PC-9 (cell line): ENCODE measurements around the gene PIEZO2. TPM values are rescaled to one million over a fixed set of nuclear protein-coding genes. Genes with fewer than 3 reads are reported as not detected.

Experiments
- BruUV-seq: library from RNA; stranded (reverse); fragments of 400-500 nt; replicated peaks from 2 replicates; lab custom pipeline; 2021; lab: Mats Ljungman, UMichigan
- CTCF ChIA-PET: fragments of 300-600 bp; sonication (Branson Sonifier 250); formaldehyde crosslinking; loops from one replicate; lab custom pipeline; 2022; ENCODE audit warnings: antibody characterized with exemption; lab: Charles Lee
- POLR2A ChIA-PET: fragments of 300-600 bp; sonication (Branson Sonifier 250); formaldehyde crosslinking; loops from one replicate; lab custom pipeline; 2022; ENCODE audit warnings: antibody characterized with exemption; ENCODE audit not compliant: unreplicated experiment; lab: Charles Lee
- DNase-seq, 2 experiments: peaks; one replicate each; pipeline versions ENCODE4 v3.0.0 to v3.0.0-alpha.2; 2015 to 2022; ENCODE audit warnings: mixed read lengths in 1 of 2
- H2AFZ ChIP-seq: fragments of 200-600 bp; sonication (generic); 2 replicates; pipeline ENCODE4 v1.8.1; 2017; ENCODE audit warnings: antibody characterized with exemption
- H3F3A ChIP-seq: fragments of 200-600 bp; sonication (generic); 2 replicates; pipeline ENCODE4 v1.8.1; 2017; ENCODE audit warnings: antibody characterized with exemption, mild to moderate bottlenecking, low read depth; ENCODE audit not compliant: insufficient read depth
- H3K27ac ChIP-seq: fragments of 200-600 bp; sonication (generic); 2 replicates; pipeline ENCODE4 v1.6.1; 2016; ENCODE audit warnings: mixed run types
- H3K27me3 ChIP-seq: fragments of 200-600 bp; sonication (generic); 2 replicates; pipeline ENCODE4 v1.6.1; 2016; ENCODE audit warnings: low read depth, mixed run types; ENCODE audit not compliant: insufficient read depth
- H3K36me3 ChIP-seq: fragments of 200-600 bp; sonication (generic); 2 replicates; pipeline ENCODE4 v1.6.1; 2016; ENCODE audit warnings: low read depth, mixed run types
- H3K4me1 ChIP-seq: fragments of 200-600 bp; sonication (generic); replicated peaks from 2 replicates; pipeline ENCODE4 v1.6.1; 2016; ENCODE audit warnings: mixed run types; ENCODE audit not compliant: insufficient read depth
- H3K4me2 ChIP-seq: fragments of 200-600 bp; sonication (generic); 2 replicates; pipeline ENCODE4 v1.6.1; 2017; ENCODE audit warnings: mixed run types
- H3K4me3 ChIP-seq: fragments of 200-600 bp; sonication (generic); 2 replicates; pipeline ENCODE4 v1.6.1; 2016; ENCODE audit warnings: mixed run types
- H3K79me2 ChIP-seq: fragments of 200-600 bp; sonication (generic); 2 replicates; pipeline ENCODE4 v1.6.1; 2017; ENCODE audit warnings: low read depth, mixed run types
- H3K9me2 ChIP-seq: fragments of 200-600 bp; sonication (generic); 2 replicates; pipeline ENCODE4 v1.8.1; 2017; ENCODE audit warnings: mild to moderate bottlenecking; ENCODE audit not compliant: insufficient read depth
- H3K9me3 ChIP-seq: fragments of 200-600 bp; sonication (generic); 2 replicates; pipeline ENCODE4 v1.8.1; 2016; ENCODE audit warnings: low read depth; ENCODE audit not compliant: insufficient read depth
- H4K20me1 ChIP-seq: fragments of 200-600 bp; sonication (generic); 2 replicates; pipeline ENCODE4 v1.8.1; 2017; ENCODE audit not compliant: insufficient read depth
- EZH2 ChIP-seq: fragments of 200-600 bp; sonication (generic); IDR thresholded peaks from 2 replicates; pipeline ENCODE4 v1.8.0; 2017; ENCODE audit warnings: antibody characterized with exemption, low read depth
- intact Hi-C: fragments of 100-400 bp; cut with micrococcal nuclease; formaldehyde crosslinking; loops from one replicate; pipeline ENCODE4 v1.10.0; 2022; ENCODE audit not compliant: unreplicated experiment
- total RNA-seq: library from RNA; stranded (reverse); gene quantifications from 2 replicates; pipeline ENCODE4 v1.2.3, GENCODE V29; 2021
- TF ChIP-seq, protein P1 (sequence below): fragments of 200-600 bp; sonication (generic); conservative IDR thresholded peaks from 2 replicates; pipeline ENCODE4 v1.6.1; 2017; ENCODE audit warnings: mixed run types, antibody characterized with exemption, mild to moderate bottlenecking, moderate library complexity

The PIEZO2 gene
- total RNA-seq, 1 experiment from 2014 or later: not detected

DNA sequence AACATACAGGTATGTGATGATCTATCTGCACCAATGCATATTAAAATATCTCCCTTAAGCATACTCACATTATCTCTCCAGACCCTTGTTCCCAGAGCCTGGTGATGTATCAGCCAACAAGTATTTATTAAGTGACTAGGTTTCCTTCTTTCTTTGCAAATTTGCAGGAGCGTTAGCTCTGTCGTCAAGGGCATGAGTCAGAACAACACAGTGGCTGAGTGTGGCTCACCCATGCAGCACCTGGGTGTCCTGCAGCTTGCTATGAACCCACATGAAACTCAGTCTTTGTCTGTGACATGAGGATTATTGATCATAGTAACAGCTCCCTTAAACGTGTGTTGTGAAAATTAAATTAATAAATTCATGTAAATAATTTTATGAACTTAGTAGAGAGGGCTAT is 96.6 kb downstream of the PIEZO2 start:
- H3K9me3 ChIP-seq: no peaks in the 10 kb centered on the region
- no peaks in the 10 kb centered on the region; the same call in 1 of the 2 replicates for H4K20me1 ChIP-seq
- H3K27me3 ChIP-seq: peaks cover 26% of the 10 kb centered on the region
- H3K4me2 ChIP-seq: no peak overlapping the region
- H3K4me3 ChIP-seq: no peak overlapping the region
- BruUV-seq: no TSS peak
- DNase-seq: no peak
- H3K9me2 ChIP-seq: no peaks in the 10 kb centered on the region
- H3F3A ChIP-seq: no peaks in the 10 kb centered on the region
- POLR2A ChIA-PET: no interaction called here
- no peaks in the 10 kb centered on the region for H3K36me3 ChIP-seq
- CTCF ChIA-PET: no interaction called here
- H3K27ac ChIP-seq: no peak overlapping the region
- TF ChIP-seq, protein P1, sequence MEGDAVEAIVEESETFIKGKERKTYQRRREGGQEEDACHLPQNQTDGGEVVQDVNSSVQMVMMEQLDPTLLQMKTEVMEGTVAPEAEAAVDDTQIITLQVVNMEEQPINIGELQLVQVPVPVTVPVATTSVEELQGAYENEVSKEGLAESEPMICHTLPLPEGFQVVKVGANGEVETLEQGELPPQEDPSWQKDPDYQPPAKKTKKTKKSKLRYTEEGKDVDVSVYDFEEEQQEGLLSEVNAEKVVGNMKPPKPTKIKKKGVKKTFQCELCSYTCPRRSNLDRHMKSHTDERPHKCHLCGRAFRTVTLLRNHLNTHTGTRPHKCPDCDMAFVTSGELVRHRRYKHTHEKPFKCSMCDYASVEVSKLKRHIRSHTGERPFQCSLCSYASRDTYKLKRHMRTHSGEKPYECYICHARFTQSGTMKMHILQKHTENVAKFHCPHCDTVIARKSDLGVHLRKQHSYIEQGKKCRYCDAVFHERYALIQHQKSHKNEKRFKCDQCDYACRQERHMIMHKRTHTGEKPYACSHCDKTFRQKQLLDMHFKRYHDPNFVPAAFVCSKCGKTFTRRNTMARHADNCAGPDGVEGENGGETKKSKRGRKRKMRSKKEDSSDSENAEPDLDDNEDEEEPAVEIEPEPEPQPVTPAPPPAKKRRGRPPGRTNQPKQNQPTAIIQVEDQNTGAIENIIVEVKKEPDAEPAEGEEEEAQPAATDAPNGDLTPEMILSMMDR: no peak
- no peak for TF ChIP-seq EZH2
- H3K4me1 ChIP-seq: no peaks in the 10 kb centered on the region
- H3K79me2 ChIP-seq: no peaks in the 10 kb centered on the region
- intact Hi-C loops: no loop called here
- H2AFZ ChIP-seq: no peak overlapping the region

DNA sequence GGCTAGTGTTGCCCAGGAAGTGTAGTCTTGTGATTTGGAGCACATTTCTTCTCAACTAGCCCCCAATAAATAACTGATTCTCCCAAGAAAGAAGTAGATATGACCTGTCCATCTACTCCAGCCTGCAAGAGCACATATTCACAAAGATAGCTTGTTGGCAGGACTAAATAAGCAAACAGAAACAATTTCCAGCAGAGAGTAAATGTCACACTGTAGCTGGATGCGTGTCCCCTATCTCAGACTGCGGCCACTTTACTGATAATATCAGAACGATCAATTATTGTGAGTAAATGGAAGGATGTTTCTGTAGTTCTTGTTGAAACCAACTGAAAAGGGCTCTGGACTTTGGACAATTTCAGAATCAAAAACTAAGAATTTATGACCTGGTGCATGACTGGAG is 97.9 kb downstream of the PIEZO2 start:
- intact Hi-C loops: no loop called here
- no peak for DNase-seq
- no peaks in the 10 kb centered on the region for H3K79me2 ChIP-seq

DNA sequence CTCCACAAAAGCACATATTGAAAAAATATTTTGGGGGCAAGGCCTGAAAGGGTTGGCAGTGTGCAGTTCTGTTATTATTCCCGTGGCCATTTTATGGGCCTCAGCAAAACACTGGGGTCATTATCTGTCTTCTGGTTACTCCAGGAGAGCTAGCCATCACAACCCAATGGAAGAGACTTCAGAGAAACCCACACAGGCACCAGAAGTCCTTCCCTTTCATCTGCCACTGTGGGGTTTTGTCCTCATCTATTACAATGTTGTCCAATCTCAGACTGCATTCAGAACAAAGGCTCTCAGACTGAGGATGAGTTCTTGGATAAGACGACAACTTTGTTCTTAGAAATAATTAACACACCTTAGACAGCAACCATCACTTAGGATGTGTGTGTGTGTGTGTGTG is 98.4 kb downstream of the PIEZO2 start:
- ChIA-PET POLR2A (no interaction called here), CTCF (no interaction called here)
- H3K27ac ChIP-seq: no peak overlapping the region
- no peaks in the 10 kb centered on the region for H3K9me3 ChIP-seq
- intact Hi-C loops: no loop called here
- no peak overlapping the region for H3K4me2 ChIP-seq
- no peaks in the 10 kb centered on the region for H3K4me1 ChIP-seq
- no peaks in the 10 kb centered on the region for H3K36me3 ChIP-seq
- no peak for DNase-seq
- H3K27me3 ChIP-seq: peaks cover 29% of the 10 kb centered on the region
- TF ChIP-seq, protein P1: no peak
- no peak for TF ChIP-seq EZH2
- no peaks in the 10 kb centered on the region for H3K79me2 ChIP-seq
- H4K20me1 ChIP-seq: no peaks in the 10 kb centered on the region; the same call in 1 of the 2 replicates
- H3K9me2 ChIP-seq: no peaks in the 10 kb centered on the region
- no peak overlapping the region for H2AFZ ChIP-seq
- BruUV-seq: no TSS peak
- H3F3A ChIP-seq: no peaks in the 10 kb centered on the region
- no peak overlapping the region for H3K4me3 ChIP-seq

More for the DNA sequence above, 97.9 kb downstream of the PIEZO2 start:
- Histone ChIP-seq H3K4me3 (no peak overlapping the region), H3K27ac (no peak overlapping the region), H3K9me2 (no peaks in the 10 kb centered on the region), H3K4me2 (no peak overlapping the region), H3K36me3 (no peaks in the 10 kb centered on the region), H3F3A (no peaks in the 10 kb centered on the region), H3K27me3 (peaks cover 27% of the 10 kb centered on the region), H3K4me1 (no peaks in the 10 kb centered on the region), H4K20me1 (no peaks in the 10 kb centered on the region; the same call in 1 of the 2 replicates), H2AFZ (no peak overlapping the region), H3K9me3 (no peaks in the 10 kb centered on the region)
- CTCF ChIA-PET: no interaction called here
- TF ChIP-seq, protein P1: no peak
- TF ChIP-seq EZH2: no peak
- POLR2A ChIA-PET: no interaction called here
- no TSS peak for BruUV-seq
